DMS79 (cell line): Measurements from ENCODE around the gene ERC2.

Experiments used
- DNase-seq: peaks from one replicate; lab custom pipeline; 2025; lab: John Stamatoyannopoulos, UW

ERC2 gene

GRCh38 chr3:55711646-55712045 lies 756.6 kb downstream of the ERC2 start:
- no peak for DNase-seq

- DNase-seq, result no peak
Observed at GRCh38 chr3:55709411-55710012, 758.8 kb downstream of the ERC2 start.

- no peak for DNase-seq
Observed at GRCh38 chr3:55708921-55709320, 759.3 kb downstream of the ERC2 start.

GRCh38 chr3:55708242-55708641 lies 760.0 kb downstream of the ERC2 start:
- peak; percentile 65 for DNase-seq

- no peak for DNase-seq
Observed at GRCh38 chr3:55704521-55704920, 763.7 kb downstream of the ERC2 start.

GRCh38 chr3:55702822-55703221 lies 765.4 kb downstream of the ERC2 start:
- DNase-seq, result no peak

- no peak for DNase-seq
Observed at GRCh38 chr3:55701997-55702396, 766.3 kb downstream of the ERC2 start.

GRCh38 chr3:55698831-55699230 lies 769.4 kb downstream of the ERC2 start:
- DNase-seq, result no peak

GRCh38 chr3:55697177-55697865 lies 770.9 kb downstream of the ERC2 start:
- DNase-seq, result no peak

GRCh38 chr3:55692957-55693558 lies 775.2 kb downstream of the ERC2 start:
- DNase-seq, result no peak

- no peak for DNase-seq
Observed at GRCh38 chr3:55692295-55692956, 775.8 kb downstream of the ERC2 start.

GRCh38 chr3:55691141-55691540 lies 777.1 kb downstream of the ERC2 start:
- DNase-seq, result peak; percentile 81

- DNase-seq, result peak; percentile 81
Observed at GRCh38 chr3:55690726-55691125, 777.5 kb downstream of the ERC2 start.

GRCh38 chr3:55690177-55690576 lies 778.1 kb downstream of the ERC2 start:
- DNase-seq, result peak; percentile 50

- DNase-seq, result no peak
Observed at GRCh38 chr3:55688154-55688553, 780.1 kb downstream of the ERC2 start.

- DNase-seq, result no peak
Observed at GRCh38 chr3:55687526-55687925, 780.7 kb downstream of the ERC2 start.

- no peak for DNase-seq
Observed at GRCh38 chr3:55686426-55687254, 781.6 kb downstream of the ERC2 start.

- no peak for DNase-seq
Observed at GRCh38 chr3:55683666-55684270, 784.5 kb downstream of the ERC2 start.

- DNase-seq, result no peak
Observed at GRCh38 chr3:55682461-55682860, 785.8 kb downstream of the ERC2 start.

GRCh38 chr3:55678546-55679216 lies 789.6 kb downstream of the ERC2 start:
- DNase-seq, result no peak

- no peak for DNase-seq
Observed at GRCh38 chr3:55676643-55677042, 791.6 kb downstream of the ERC2 start.
